ENCODE measurements around the gene IQSEC1. TPM values are rescaled to one million over a fixed set of nuclear protein-coding genes. Genes with fewer than 3 reads are reported as not detected.

Gene IQSEC1
- total and polyA plus RNA-seq, 8 donors, result 24.9 to 57.0 (median 34.2) TPM

DNA sequence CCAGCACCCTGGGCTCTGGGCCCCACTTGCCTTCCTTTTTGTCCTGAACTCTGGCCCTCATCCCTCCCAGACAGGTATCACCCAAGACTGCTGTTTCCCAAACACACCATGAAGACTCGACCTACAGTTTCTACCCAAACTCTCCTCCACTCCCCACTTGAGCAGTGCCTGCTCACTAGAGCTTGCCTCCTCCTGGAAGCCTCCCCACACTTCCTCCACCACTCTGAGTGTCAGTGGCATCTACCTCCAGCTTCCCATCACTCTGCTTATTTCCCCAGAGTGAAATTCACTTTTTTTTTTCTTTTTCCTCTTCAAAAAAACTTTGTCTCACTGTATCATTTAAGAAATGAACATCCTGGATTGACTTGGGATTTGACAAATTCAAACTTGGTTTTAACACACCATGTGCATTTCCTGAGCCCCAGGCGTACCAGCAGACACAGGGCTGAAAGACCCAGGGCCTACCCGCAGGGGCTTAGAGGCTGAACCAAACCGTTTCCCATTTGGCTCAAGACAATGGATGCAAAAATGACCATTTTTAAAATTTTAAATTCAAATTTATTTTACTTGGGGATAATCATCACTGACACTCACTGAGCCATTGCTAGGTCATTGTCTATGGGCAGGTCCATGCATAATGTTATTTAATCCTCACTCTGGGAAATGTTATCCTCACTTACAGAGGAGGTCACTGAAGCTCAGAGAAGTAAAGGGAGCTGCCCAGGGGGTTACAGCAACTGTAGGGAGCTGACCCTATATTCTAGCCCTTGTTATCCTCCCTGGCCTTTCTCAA lies 62.3 kb downstream of the IQSEC1 start:
- Histone ChIP-seq H3K27me3 (no peaks in the 10 kb centered on the region), H3K4me3 (no peak overlapping the region), H3K27ac (peak overlapping the region; percentile 8 to 96), H3K4me1 (peaks cover 9 to 100% of the 10 kb centered on the region in 2 donors), H3K36me3 (no peaks in the 10 kb centered on the region), H3K9me3 (no peaks in the 10 kb centered on the region)
- ATAC-seq, result no peak
- TF ChIP-seq, protein P1, sequence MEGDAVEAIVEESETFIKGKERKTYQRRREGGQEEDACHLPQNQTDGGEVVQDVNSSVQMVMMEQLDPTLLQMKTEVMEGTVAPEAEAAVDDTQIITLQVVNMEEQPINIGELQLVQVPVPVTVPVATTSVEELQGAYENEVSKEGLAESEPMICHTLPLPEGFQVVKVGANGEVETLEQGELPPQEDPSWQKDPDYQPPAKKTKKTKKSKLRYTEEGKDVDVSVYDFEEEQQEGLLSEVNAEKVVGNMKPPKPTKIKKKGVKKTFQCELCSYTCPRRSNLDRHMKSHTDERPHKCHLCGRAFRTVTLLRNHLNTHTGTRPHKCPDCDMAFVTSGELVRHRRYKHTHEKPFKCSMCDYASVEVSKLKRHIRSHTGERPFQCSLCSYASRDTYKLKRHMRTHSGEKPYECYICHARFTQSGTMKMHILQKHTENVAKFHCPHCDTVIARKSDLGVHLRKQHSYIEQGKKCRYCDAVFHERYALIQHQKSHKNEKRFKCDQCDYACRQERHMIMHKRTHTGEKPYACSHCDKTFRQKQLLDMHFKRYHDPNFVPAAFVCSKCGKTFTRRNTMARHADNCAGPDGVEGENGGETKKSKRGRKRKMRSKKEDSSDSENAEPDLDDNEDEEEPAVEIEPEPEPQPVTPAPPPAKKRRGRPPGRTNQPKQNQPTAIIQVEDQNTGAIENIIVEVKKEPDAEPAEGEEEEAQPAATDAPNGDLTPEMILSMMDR (IDR thresholded peaks at IDR 0.05), result no peak
- DNase-seq, result peak in 1 of 4 donors; percentile 32
- intact Hi-C loops (cut with DNase I), result no loop called here

DNA sequence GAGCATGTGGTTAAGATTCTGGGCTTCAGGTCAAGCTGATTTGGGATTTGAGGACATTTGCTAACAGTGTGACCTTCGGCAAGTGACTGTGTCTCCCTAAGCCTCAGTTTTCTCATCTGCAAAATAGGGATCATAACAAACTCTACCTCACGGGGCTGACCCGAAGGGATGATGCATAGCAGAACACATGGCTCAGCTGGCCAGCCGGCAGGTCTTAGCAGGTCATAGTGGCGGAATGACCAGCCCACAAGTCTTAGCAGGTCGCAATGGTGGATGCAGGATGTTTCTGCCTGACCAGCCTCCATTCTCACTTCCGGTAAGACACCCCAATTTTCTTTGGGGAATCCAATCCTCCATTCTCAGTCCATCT lies 63.3 kb downstream of the IQSEC1 start:
- Histone ChIP-seq H3K36me3 (no peaks in the 10 kb centered on the region), H3K27me3 (no peaks in the 10 kb centered on the region), H3K4me1 (peaks cover 4 to 100% of the 10 kb centered on the region in 2 donors), H3K9me3 (no peaks in the 10 kb centered on the region), H3K27ac (peak overlapping the region; percentile 23 to 96), H3K4me3 (peak overlapping the region in 1 of 2 donors; percentile 16)
- intact Hi-C loops (cut with DNase I), result no loop called here
- no peak for ATAC-seq
- TF ChIP-seq, protein P1 (IDR thresholded peaks at IDR 0.05), result no peak
- DNase-seq, result peak in 1 of 4 donors; percentile 26

DNA sequence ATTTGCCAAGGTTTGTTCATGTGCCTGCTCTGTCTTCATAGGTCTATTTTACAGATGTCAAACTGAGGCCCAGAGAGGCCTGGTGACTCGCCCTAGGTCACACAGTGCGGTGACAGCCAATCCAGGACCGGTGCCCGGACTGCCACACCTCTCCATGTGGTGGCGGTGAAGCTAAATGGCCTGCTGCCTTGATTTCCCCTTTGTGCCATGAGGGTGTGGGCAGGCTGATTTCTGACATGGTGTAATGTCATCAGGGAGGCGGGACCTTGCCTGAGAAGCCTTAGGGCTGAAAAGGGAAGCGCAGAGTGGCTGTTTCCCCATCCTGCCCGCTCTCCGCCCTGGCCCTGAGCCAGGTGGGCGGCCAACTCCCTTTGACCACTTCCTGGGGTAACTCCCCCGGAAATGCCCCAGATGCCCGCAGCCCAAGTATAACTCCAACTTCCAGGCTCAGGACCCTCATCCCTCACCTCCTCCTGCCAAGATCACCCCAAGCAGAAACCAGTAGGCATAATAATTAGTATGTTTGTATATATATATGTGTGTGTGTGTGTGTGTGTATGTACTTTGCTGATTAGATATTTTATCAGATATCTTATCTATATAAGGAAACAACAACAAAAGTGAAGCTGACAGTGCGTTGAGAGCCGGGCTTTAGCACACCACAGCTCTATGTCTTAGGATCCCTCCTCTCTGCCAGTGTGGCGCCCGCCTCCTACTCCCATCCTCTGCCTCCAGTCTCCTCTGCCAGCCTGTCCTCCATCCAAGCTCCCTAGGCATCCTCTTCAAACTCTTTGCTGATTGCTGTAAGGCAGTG lies 63.9 kb downstream of the IQSEC1 start:
- peaks cover 4 to 100% of the 10 kb centered on the region in 2 donors for H3K4me1 ChIP-seq
- peak overlapping the region in 1 of 2 donors; percentile 16 for H3K4me3 ChIP-seq
- peak overlapping the region; percentile 23 to 96 for H3K27ac ChIP-seq
- H3K27me3 ChIP-seq, result no peaks in the 10 kb centered on the region
- H3K9me3 ChIP-seq, result no peaks in the 10 kb centered on the region
- ATAC-seq, result peak; percentile 20
- intact Hi-C loops (cut with DNase I), result no loop called here
- TF ChIP-seq, protein P1 (IDR thresholded peaks at IDR 0.05), result no peak
- no peaks in the 10 kb centered on the region for H3K36me3 ChIP-seq
- peak in 2 of 4 donors; percentile 90 to 94 for DNase-seq

DNA sequence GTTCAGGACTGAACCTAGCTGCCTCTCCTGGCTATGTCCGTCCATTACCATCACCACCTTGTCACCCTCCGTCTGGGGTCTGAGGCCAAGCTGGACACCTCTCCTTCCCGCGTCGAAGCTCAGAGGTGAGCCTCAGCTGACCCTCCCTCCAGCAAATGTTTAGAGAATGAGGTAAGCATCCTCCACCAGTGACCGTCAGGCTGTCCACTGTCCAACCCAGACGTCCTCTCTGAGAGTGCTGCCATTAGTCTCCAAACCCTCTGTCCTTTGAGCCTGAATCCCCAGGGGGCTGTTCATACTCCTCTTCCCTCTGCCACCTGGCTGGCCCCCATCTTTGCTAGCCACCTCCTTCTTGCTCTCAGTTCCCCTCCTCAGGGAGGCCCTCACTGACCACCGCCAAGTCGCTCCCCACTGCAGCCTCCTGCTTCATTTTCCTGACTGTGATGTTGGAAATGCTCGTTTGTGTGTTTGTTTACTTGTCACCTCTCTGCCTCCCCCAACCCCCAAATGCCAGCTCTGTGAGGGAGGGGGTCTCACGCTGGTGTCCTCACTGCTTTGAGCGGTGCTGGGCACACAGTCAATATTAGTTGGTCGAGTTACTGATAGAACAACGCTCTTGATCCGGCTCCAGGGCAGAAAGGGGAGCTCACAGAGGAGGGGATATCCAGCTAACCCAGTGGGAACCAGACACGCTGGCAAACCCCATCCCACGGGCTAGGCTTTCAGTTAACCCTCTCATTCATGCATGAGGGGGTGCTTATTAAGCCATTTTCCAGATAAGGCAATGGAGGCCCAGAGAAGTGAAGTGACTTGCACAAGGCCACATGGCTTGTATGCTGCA lies 64.9 kb downstream of the IQSEC1 start:
- TF ChIP-seq, protein P1 (IDR thresholded peaks at IDR 0.05), result no peak
- H3K4me1 ChIP-seq, result peaks cover 4 to 100% of the 10 kb centered on the region in 2 donors
- no peak for ATAC-seq
- no peak for DNase-seq
- no peaks in the 10 kb centered on the region for H3K27me3 ChIP-seq
- intact Hi-C loops (cut with DNase I), result no loop called here
- no peak overlapping the region for H3K4me3 ChIP-seq
- peak overlapping the region; percentile 23 to 96 for H3K27ac ChIP-seq
- H3K9me3 ChIP-seq, result no peaks in the 10 kb centered on the region
- H3K36me3 ChIP-seq, result no peaks in the 10 kb centered on the region
